IPS DF 6.9 (cell line): ENCODE measurements around the gene SLC26A4.
A peak's percentile ranks its signal among the peaks of the same experiment; 100 is the strongest.

Experiments used
- DNase-seq: peaks from one replicate; pipeline ENCODE4 v3.0.0-alpha.2; 2013; ENCODE audit warnings: low read depth, low spot score
- H3K27ac ChIP-seq: one replicate; pipeline ENCODE4 v1.5.1; 2013; ENCODE audit warnings: low read length, control low read depth
- H3K27me3 ChIP-seq: 2 replicates; pipeline ENCODE4 v1.6.1; 2013; ENCODE audit warnings: mild to moderate bottlenecking, low read length; ENCODE audit not compliant: control insufficient read depth, insufficient read depth
- H3K36me3 ChIP-seq: 2 replicates; pipeline ENCODE4 v1.6.1; 2013; ENCODE audit warnings: low read length; ENCODE audit not compliant: control insufficient read depth, insufficient read depth
- H3K4me1 ChIP-seq: 2 replicates; pipeline ENCODE4 v1.6.1; 2013; ENCODE audit warnings: low read length; ENCODE audit not compliant: control insufficient read depth, insufficient read depth
- H3K4me3 ChIP-seq: 2 replicates; pipeline ENCODE4 v1.5.1; 2013; ENCODE audit warnings: mild to moderate bottlenecking, low read length
- H3K9me3 ChIP-seq: 2 replicates; pipeline ENCODE4 v1.6.1; 2013; ENCODE audit warnings: low read length, inconsistent platforms; ENCODE audit not compliant: control insufficient read depth, insufficient read depth
- WGBS: extraction: QIAGEN DNeasy Blood & Tissue Kit; methylation state at CpG from one replicate; pipeline ENCODE4 v1.1.7; 2013; ENCODE audit warnings: mixed read lengths, missing lambda C conversion rate; ENCODE audit not compliant: insufficient read length, insufficient coverage; 5-methylcytosine and 5-hydroxymethylcytosine counted together

Gene SLC26A4

GRCh38 chr7:107660381-107661080 is at the start of gene SLC26A4:
Gene SLC26A4 (plus strand): TSS chr7:107660828. CDS start chr7:107661642, 814 bp downstream.
- no CpG with 5 or more reads among the region's 37 CpGs for WGBS
- Histone ChIP-seq H3K4me3 (peak within 1 kb of the TSS; percentile 39; the same call in 1 of the 2 replicates), H3K4me1 (no peaks in the 10 kb centered on the region), H3K9me3 (no peaks in the 10 kb centered on the region), H3K27me3 (peaks cover 34% of the 10 kb centered on the region), H3K36me3 (no peaks in the 10 kb centered on the region), H3K27ac (no peak within 1 kb of the TSS)
- no peak for DNase-seq

GRCh38 chr7:107613439-107613838 is 47.2 kb upstream of the SLC26A4 start:
- H3K36me3 ChIP-seq, result no peaks in the 10 kb centered on the region
- H3K9me3 ChIP-seq, result no peaks in the 10 kb centered on the region
- DNase-seq, result no peak
- no peaks in the 10 kb centered on the region for H3K4me1 ChIP-seq
- no CpG with 5 or more reads among the region's 1 CpG for WGBS
- H3K4me3 ChIP-seq, result no peak overlapping the region
- no peak overlapping the region for H3K27ac ChIP-seq
- H3K27me3 ChIP-seq, result no peaks in the 10 kb centered on the region

GRCh38 chr7:107613948-107614347 is 46.7 kb upstream of the SLC26A4 start:
- Histone ChIP-seq H3K27me3 (no peaks in the 10 kb centered on the region), H3K27ac (no peak overlapping the region), H3K36me3 (no peaks in the 10 kb centered on the region), H3K9me3 (no peaks in the 10 kb centered on the region), H3K4me1 (no peaks in the 10 kb centered on the region), H3K4me3 (no peak overlapping the region)
- DNase-seq, result no peak

- H3K4me3 ChIP-seq, result no peak overlapping the region
- H3K27ac ChIP-seq, result no peak overlapping the region
- no peak for DNase-seq
- no peaks in the 10 kb centered on the region for H3K36me3 ChIP-seq
- no peaks in the 10 kb centered on the region for H3K27me3 ChIP-seq
- H3K9me3 ChIP-seq, result no peaks in the 10 kb centered on the region
- H3K4me1 ChIP-seq, result no peaks in the 10 kb centered on the region
Observed at GRCh38 chr7:107614425-107614824, 46.2 kb upstream of the SLC26A4 start.

GRCh38 chr7:107615910-107616680 is 44.5 kb upstream of the SLC26A4 start:
- no peak for DNase-seq
- Histone ChIP-seq H3K4me3 (no peak overlapping the region), H3K9me3 (no peaks in the 10 kb centered on the region), H3K36me3 (no peaks in the 10 kb centered on the region), H3K27me3 (no peaks in the 10 kb centered on the region), H3K27ac (no peak overlapping the region), H3K4me1 (no peaks in the 10 kb centered on the region)
- no CpG with 5 or more reads among the region's 4 CpGs for WGBS

GRCh38 chr7:107622429-107622828 is 38.2 kb upstream of the SLC26A4 start:
- no peak for DNase-seq
- H3K27ac ChIP-seq, result no peak overlapping the region
- no peaks in the 10 kb centered on the region for H3K27me3 ChIP-seq
- no peaks in the 10 kb centered on the region for H3K36me3 ChIP-seq
- no peaks in the 10 kb centered on the region for H3K9me3 ChIP-seq
- no CpG with 5 or more reads among the region's 1 CpG for WGBS
- H3K4me1 ChIP-seq, result no peaks in the 10 kb centered on the region
- no peak overlapping the region for H3K4me3 ChIP-seq

- Histone ChIP-seq H3K9me3 (no peaks in the 10 kb centered on the region), H3K27me3 (no peaks in the 10 kb centered on the region), H3K27ac (no peak overlapping the region), H3K4me1 (no peaks in the 10 kb centered on the region), H3K4me3 (no peak overlapping the region), H3K36me3 (no peaks in the 10 kb centered on the region)
- no peak for DNase-seq
- WGBS, result no CpG with 5 or more reads among the region's 2 CpGs
Observed at GRCh38 chr7:107622894-107623293, 37.7 kb upstream of the SLC26A4 start.

- no CpG with 5 or more reads among the region's 4 CpGs for WGBS
- Histone ChIP-seq H3K27me3 (no peaks in the 10 kb centered on the region), H3K36me3 (no peaks in the 10 kb centered on the region), H3K4me1 (no peaks in the 10 kb centered on the region), H3K9me3 (no peaks in the 10 kb centered on the region), H3K27ac (no peak overlapping the region), H3K4me3 (no peak overlapping the region)
- DNase-seq, result no peak
Observed at GRCh38 chr7:107627002-107627401, 33.6 kb upstream of the SLC26A4 start.

GRCh38 chr7:107628461-107629064 is 32.1 kb upstream of the SLC26A4 start:
- WGBS, result no CpG with 5 or more reads among the region's 8 CpGs
- no peaks in the 10 kb centered on the region for H3K9me3 ChIP-seq
- H3K27ac ChIP-seq, result no peak overlapping the region
- no peaks in the 10 kb centered on the region for H3K4me1 ChIP-seq
- no peaks in the 10 kb centered on the region for H3K27me3 ChIP-seq
- DNase-seq, result no peak
- no peaks in the 10 kb centered on the region for H3K36me3 ChIP-seq
- no peak overlapping the region for H3K4me3 ChIP-seq

GRCh38 chr7:107630342-107630741 is 30.3 kb upstream of the SLC26A4 start:
- Histone ChIP-seq H3K27me3 (no peaks in the 10 kb centered on the region), H3K27ac (no peak overlapping the region), H3K4me3 (no peak overlapping the region), H3K4me1 (no peaks in the 10 kb centered on the region), H3K9me3 (no peaks in the 10 kb centered on the region), H3K36me3 (no peaks in the 10 kb centered on the region)
- WGBS, result no CpG with 5 or more reads among the region's 8 CpGs
- no peak for DNase-seq
